ENCODE measurements around the gene GIPC3.

Gene GIPC3

DNA sequence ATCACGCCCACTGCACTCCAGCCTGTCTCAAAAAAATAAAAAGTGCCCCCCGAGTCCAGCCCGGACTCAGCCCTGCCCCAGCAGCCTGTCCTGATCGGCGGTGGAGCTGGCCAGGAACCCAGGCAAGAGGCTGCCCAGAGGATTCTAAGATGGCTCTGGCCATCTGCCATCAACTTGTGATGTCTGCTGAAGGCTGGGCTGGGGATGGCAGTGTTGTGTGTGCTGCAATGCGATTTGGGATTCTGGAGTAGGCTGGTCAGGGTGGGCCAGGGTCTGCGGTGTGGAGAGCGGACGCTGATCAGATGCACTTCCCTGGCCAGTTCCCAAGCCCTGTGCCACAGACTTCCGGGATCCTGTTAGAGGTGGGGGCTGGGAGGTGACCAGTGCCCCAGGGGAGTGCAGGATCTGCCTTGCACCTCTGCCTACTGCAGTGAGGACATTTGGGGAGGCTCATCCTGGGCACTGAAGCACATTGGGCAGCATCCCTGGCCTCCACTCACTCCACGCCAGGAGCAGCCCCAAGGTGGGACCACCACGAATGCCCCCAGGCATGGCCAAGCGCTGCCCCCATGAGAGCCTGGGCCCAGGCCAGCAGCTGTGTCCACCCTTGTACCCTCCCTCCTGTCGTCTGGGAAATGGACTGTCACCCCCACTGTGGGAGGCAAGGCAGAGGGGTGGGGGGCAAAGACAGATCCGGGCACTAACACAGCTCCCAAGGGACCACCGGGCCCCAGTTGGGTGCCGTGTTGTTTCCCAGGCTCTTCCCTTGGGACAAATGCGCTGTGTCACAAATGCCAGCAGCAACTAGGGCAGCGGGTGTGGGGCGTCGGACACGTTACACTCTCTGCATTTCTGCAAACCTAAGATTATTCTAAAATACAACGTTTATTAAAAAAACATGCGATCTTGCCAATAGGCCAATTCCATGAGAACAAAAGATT lies 24.8 kb downstream of the GIPC3 start:
- H3K4me3 ChIP-seq (ENCODE audit: low read length), result no peak overlapping the region
- TF ChIP-seq ZNF274 (IDR thresholded peaks at IDR 0.05; ENCODE audit: low read depth, low read length), result no peak

DNA sequence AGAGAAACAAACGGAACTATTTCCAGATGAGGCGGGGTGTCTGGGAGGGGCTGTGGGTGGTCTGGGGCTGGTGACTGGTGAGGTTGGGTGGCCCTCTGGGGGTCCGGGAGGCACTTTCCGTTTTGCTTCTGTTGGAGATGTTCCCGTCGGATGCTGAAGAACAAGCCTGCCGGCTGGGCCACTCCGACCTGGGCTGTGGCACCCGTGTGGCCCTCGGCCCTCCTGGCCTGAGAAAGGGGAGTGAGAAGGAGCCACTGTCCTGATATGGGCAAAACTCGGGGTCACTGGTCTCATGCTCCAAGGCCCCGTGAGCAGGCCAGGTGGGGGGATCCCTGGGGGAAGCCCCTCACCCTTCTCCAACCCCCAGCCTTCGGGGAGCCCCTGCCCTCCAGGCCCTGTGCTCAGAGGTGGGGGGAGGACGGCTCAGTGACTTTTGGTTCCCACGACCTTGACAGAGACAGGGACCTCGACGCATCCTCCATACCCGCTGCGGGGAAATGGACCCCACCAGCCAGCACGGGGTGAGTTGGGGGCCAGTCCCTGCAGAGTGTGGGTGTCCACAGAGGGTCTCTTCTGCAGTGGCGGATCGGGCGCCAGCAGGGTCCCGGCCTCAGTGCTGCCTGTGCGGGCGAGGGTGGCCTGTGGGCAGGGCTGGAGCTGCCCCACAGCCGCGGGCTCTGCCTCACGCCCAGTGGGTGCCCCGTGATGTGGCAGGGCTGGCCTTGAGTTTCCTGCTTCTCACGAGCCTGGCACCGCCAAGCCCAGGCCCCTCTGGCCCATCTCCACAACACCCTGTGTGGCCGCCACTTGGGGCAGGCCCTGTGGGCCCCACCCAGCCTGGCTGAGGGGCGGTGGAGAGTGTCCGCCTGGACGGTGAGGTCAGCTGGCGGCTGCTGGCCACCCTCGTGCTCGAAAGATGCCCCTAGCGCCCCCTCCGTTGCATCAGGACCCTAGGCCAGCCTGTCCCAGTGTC lies 25.8 kb downstream of the GIPC3 start:
- no peak overlapping the region for H3K4me3 ChIP-seq (ENCODE audit: low read length)
- TF ChIP-seq ZNF274 (IDR thresholded peaks at IDR 0.05; ENCODE audit: low read depth, low read length), result no peak

DNA sequence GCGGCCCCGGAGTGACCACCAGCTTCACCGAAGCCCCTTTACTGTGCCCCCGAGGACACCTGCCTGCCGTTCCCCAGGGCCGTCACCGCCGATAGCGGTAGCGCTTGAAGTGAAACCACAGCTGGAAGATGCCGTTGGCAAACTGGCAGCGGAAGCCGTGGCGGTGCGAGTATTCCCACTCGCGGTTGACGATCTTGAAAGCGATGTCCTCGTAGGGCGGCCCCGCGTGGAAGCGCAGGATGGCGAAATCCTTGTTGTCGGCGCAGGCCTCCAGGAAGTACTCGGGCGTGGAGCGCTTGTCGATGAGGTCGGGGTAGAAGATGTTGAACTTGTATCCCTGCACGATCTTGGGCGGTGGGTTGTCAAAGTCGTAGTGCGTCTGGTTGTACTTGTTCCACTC lies 26.6 kb downstream of the GIPC3 start:
- H3K4me3 ChIP-seq (ENCODE audit: low read length), result no peak overlapping the region
- no peak for TF ChIP-seq ZNF274 (IDR thresholded peaks at IDR 0.05; ENCODE audit: low read depth, low read length)

DNA sequence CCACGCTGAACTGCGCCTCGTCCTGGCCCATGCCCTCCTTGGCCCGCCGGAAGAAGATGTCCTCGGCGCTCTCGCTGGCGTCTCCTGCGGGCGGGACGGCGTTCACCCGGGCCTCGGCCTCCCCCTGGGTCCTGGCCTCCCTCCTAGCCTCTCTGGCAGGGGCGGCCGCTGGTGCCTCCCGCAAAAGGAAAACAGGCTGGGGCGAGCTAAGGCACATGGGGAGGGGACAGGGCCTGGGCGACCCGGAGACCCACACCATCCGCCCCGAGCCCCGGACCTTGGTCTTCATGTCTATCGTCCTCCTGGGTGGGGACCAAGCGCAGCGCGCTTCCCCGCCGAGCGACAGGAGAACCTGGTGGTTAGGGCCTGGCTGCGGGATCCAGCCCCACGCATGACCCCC lies 27.1 kb downstream of the GIPC3 start:
- TF ChIP-seq ZNF274 (IDR thresholded peaks at IDR 0.05; ENCODE audit: low read depth, low read length), result no peak

DNA sequence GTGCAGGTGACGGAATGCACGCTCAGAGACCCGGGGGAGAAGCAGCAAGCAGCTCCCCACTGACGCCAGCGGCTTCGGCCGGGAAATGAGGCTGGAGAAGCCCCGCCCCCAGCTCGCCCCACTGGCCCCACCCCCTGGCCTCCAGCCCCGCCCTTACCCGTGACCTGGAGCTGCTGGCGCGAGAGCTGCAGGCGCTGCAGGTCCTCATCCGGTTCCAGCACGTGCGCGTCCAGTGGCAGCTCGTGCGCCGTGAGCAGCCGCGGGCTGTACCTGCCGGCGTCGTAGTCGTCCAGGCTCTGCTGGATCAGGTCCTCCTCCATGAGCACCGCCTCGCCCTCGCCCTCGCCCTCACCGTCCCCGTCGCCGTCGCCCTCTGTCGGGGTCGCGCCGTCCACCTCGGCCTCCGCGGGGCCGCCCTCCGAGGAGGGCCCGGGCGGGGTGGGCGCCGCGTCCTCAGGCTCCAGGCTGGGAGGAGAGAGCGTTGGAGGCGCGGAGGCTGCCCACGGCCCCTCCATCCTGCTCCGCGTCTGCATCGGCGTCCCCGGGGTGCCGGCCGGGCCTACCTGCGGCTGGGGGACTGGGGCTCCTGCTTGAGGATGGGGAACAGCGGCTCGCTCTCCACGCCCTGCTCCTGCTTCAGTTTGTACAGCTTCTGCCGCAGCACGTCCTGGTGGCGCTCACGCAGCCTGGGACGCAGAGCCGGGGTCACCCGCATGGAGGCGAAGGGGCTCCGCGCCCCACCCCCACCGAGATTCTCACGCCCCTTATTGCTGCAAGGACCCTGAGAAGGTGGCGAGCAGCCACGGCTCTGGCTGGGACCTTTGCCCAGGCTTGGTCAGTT lies 27.8 kb downstream of the GIPC3 start:
- no peak overlapping the region for H3K4me3 ChIP-seq (ENCODE audit: low read length)
- no peak for TF ChIP-seq ZNF274 (IDR thresholded peaks at IDR 0.05; ENCODE audit: low read depth, low read length)

More for the DNA sequence above, 27.1 kb downstream of the GIPC3 start:
- H3K4me3 ChIP-seq (ENCODE audit: low read length), result no peak overlapping the region

DNA sequence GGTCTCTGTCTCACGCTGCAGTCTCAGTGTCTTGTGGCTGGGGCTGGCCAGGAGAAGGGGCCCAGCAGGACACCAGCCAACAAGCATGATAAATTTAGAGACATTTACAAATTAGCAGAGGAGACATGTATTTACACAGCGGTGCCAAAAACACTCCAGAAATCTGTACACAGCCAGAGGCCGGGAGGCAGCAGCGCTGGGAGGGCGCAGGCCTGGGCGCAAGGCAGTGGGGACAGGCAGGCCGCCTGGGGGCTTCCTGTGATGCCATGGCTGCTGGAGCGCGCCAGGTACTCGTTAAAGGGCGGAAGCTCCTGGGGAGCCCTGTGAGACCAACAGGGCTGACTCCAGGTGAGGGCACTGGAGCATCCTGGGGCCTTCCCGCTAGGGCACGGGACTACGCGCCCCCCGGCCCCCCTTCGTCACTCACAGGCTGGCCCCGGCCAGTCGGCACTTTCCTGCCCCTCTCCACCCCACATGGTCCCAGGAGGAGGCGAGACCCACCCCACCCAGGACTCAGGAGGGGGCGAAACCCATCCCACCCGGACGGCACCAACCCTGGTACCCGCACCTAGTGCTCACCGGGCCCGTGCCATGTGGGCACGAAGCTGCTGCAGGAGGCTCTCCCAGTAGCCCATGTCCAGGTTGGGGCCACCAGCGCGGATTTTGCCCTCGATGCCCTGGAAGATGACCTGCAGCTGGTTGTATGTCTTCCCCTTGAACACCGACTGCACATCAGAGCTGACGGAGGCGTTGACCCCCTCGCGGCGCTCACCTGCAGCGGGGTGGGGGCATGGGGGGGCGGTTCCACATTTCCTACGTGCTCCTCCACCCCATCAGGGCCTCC lies 28.8 kb downstream of the GIPC3 start:
- no peak overlapping the region for H3K4me3 ChIP-seq (ENCODE audit: low read length)
- no peak for TF ChIP-seq ZNF274 (IDR thresholded peaks at IDR 0.05; ENCODE audit: low read depth, low read length)

DNA sequence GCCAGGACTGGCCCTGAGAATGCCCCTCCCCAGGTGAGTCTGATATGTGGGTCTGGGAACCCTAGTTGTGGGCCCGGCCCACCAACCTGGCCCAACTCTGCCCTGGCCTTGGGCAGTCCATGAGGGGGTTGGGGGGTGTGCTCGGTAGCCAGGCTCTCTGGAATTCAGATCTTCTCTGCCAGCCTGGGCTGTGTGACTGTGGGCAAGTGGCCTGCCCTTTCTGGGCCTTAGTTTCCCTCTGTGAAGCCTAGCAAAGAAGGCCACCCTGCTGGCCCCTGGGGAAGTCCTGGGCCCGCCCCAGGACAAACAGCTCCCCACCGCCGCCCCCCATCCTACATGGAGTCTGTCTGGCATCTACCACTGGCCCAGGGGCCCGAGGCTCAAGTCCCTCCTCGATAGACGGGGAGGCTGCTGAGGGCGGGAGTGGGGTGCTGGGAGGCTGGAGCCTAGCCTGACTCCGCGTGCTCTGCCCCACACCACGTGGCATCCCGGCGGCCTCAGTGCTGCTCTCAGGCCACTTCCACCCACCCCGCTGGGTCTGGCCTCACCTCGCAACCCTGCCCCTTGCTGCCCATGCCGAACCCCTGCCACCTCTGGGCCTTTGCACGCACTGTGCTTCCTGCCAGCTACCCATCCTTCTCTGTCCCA lies 29.7 kb downstream of the GIPC3 start:
- TF ChIP-seq ZNF274 (IDR thresholded peaks at IDR 0.05; ENCODE audit: low read depth, low read length), result no peak
- no peak overlapping the region for H3K4me3 ChIP-seq (ENCODE audit: low read length)

DNA sequence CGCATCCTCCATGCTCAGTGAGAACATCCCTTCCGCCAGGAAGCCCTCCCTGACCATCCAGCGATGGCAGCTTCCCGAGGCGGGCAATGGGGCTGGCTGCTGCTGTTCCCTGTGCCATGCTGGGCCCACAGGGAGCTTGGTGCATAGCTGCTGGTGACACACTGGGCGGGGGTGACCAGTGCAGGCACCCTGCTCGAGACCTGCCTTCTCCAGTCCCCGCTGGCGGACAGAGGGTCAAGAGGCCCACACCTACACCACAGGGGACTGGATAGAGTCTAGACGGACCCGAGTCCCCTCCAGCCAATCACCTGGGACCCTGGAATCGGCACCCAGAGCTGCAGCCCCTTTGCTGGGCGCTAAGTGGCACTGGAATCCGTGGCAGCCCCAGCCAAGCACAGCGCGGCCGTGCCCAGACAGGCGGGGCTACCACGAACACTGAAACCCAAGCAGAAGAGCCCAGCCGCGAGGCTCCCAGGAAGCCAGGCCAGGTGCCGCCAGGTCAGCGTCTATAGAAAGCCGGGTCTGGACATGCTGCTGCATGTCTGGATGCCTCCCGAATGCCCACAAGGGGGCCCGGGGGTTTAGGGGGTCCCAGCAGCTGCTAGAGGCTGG lies 30.4 kb downstream of the GIPC3 start:
- no peak overlapping the region for H3K4me3 ChIP-seq (ENCODE audit: low read length)
- no peak for TF ChIP-seq ZNF274 (IDR thresholded peaks at IDR 0.05; ENCODE audit: low read depth, low read length)

DNA sequence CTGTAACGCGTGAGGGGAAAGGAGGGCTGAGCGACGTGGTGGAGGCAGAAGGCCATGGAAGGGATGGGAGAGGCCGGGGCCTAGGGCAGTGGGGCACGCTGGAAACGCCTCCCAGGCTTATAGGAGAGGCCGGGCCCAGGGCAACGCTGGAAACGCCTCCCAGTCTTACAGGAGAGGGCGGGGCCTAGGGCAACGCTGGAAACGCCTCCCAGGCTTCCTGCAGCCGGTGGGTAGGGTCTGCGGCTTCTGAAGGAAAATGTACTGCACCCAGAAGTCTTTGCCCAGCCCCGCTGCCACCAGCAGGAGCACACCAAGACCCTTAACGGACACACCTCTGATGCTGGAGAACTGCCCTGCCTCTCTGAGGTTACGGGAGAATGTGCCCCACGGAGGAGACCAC lies 32.2 kb downstream of the GIPC3 start:
- no peak overlapping the region for H3K4me3 ChIP-seq (ENCODE audit: low read length)
- TF ChIP-seq ZNF274 (IDR thresholded peaks at IDR 0.05; ENCODE audit: low read depth, low read length), result no peak

DNA sequence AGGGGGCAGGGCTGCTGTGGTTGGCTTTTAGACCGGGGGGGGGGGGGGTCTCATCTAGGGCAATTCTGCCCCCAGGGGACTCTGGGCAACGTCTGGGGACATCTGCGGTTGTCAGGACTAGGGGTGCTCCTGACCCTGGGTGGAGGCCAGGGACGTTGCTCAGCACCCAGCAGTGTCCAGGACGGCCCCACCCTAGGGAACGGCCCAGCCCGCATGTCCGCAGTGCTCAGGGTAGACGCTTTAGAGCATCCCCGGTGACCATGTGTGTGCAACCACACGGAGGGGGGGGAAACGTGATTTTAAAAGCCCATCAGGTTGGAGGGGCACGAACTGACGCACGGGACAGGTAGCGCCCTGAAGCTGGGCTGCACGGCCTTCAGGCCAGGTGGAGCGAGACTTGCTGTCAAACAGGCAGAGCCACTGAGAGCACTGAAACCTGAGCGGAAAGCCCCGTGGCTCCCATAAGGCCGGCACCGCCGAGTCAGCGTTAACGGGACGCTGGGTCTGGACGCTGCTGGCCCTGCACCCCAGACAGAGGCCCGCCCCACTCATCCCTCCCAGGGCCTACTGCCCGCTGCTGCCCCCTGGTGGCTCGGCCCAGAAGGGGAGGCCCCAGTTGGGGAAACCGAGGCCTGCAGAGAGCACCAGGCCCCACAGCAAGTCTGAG lies 33.0 kb downstream of the GIPC3 start:
- no peak overlapping the region for H3K4me3 ChIP-seq (ENCODE audit: low read length)
- no peak for TF ChIP-seq ZNF274 (IDR thresholded peaks at IDR 0.05; ENCODE audit: low read depth, low read length)

DNA sequence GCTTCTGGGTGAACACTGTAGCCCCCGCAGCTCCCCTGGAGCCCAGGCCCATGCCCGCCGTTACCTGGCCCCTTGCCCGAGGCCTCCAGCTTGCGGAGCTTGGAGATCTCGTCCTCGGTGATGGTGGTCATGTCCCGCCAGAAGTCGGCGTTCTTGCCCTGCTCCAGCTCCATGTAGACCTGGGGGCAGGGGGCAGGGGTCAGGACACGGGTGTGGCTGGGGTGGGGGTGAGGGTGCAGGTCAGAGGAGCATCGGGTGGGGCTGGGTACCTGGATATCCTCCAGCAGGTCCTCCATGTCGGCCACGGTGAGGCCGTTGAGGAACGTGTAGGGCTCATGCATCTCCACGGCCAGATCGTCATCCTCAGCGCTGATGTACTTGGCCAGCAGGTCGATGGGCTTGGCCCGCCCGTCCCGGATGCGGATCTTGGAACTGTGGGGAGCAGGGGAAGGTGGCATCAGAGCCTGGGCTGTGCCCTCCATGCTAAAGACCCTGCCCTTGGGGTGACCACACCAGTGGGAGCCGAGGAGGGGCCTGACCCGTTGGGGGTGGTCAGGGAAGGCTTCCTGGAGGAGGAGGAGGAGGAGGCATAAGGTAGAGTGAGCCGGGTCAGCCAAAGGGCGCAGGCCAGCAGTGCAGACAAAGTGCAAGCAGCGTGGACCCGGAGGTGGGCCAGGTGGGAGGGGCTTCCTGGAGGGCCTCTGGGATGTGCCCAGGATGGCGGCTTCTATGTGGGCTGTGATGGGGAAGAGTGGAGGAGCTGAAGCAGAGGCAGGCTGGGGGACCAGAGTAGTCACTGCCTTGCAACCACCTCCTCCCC lies 33.7 kb downstream of the GIPC3 start:
- H3K4me3 ChIP-seq (ENCODE audit: low read length), result no peak overlapping the region
- TF ChIP-seq ZNF274 (IDR thresholded peaks at IDR 0.05; ENCODE audit: low read depth, low read length), result no peak
